GM10248 (cell line): ENCODE measurements around the gene ALMS1.
"Not testable (repeated sequence)": the region's sequence is repeated elsewhere in the genome, so short reads cannot be mapped to it uniquely, and the experiment has no call there.

Experiments
- CTCF ChIA-PET: fragments of 300-600 bp; sonication (Branson Sonifier 250); formaldehyde crosslinking; extraction: SDS; loops from one replicate; lab custom pipeline; 2021; ENCODE audit warnings: antibody characterized with exemption; lab: Yijun Ruan, JAX
- POLR2A ChIA-PET: fragments of 350-650 bp; sonication (Branson Sonifier 250); formaldehyde crosslinking; extraction: SDS; loops from one replicate; lab custom pipeline; 2020; ENCODE audit warnings: antibody characterized with exemption; lab: Yijun Ruan, JAX
- DNase-seq: peaks from one replicate; pipeline ENCODE4 v3.0.0; 2012; ENCODE audit errors: extremely low spot score
- CTCF ChIP-seq: IDR thresholded peaks from 2 replicates; pipeline ENCODE4 v1.5.1; 2012; ENCODE audit warnings: mild to moderate bottlenecking, low read depth; ENCODE audit errors: extremely low read depth, missing control alignments, control extremely low read depth

The ALMS1 gene

GRCh38 chr2:73532381-73532780 is 146.7 kb downstream of the ALMS1 start:
- POLR2A ChIA-PET, result no interaction called here
- no peak for TF ChIP-seq CTCF
- CTCF ChIA-PET, result interaction anchor here (1.2 kb wide), 1 partner anchor 25 kb away, joined by 4 read pairs; no protein-coding TSS in a partner anchor
- DNase-seq, result no peak

- ChIA-PET POLR2A (no interaction called here), CTCF (interaction anchor here (0.9 to 1.2 kb wide), 3 partner anchors 10 to 14 kb away, joined by 3 to 4 read pairs (median 3); no protein-coding TSS in a partner anchor)
- no peak for DNase-seq
- TF ChIP-seq CTCF, result no peak
Observed at GRCh38 chr2:73536133-73536840, 150.7 kb downstream of the ALMS1 start.

- POLR2A ChIA-PET, DNase-seq, CTCF ChIA-PET: not testable (repeated sequence)
Observed at GRCh38 chr2:73560875-73561274, 175.2 kb downstream of the ALMS1 start.

- ChIA-PET POLR2A (no interaction called here), CTCF (no interaction called here)
- no peak for TF ChIP-seq CTCF
- no peak for DNase-seq
Observed at GRCh38 chr2:73561422-73561821, 175.8 kb downstream of the ALMS1 start.

GRCh38 chr2:73564986-73565385 is 179.3 kb downstream of the ALMS1 start:
- ChIA-PET CTCF (no interaction called here), POLR2A (no interaction called here)
- TF ChIP-seq CTCF, result no peak
- DNase-seq, result no peak

GRCh38 chr2:73566288-73566878 is 180.7 kb downstream of the ALMS1 start:
- ChIA-PET CTCF (interaction anchor here (1.0 kb wide), 1 partner anchor 25 kb away, joined by 3 read pairs; no protein-coding TSS in a partner anchor), POLR2A (no interaction called here)
- DNase-seq, result no peak
- no peak for TF ChIP-seq CTCF

- no peak for TF ChIP-seq CTCF
- CTCF ChIA-PET, result interaction anchor here (0.8 to 1.3 kb wide), 2 partner anchors 9 to 249 kb away, joined by 3 read pairs; no protein-coding TSS in a partner anchor
Observed at GRCh38 chr2:73575261-73575660, 189.6 kb downstream of the ALMS1 start.

More at GRCh38 chr2:73575261-73575660, 189.6 kb downstream of the ALMS1 start:
- POLR2A ChIA-PET, result no interaction called here
- no peak for DNase-seq
